Upper lobe of left lung (tissue), 4 donors: ENCODE measurements around the gene MATCAP1.

Experiments used
- EP300 ChIP-seq, 4 donors: sonication (generic); formaldehyde crosslinking; IDR thresholded peaks; one replicate each; pipeline ENCODE4 v1.5.1; 2017; ENCODE audit warnings: antibody characterized with exemption in 4 of 4, control low read depth in 2 of 4
- POLR2A ChIP-seq, 4 donors: fragments of 450-650 bp; IDR thresholded peaks; one replicate each; pipeline ENCODE4 v1.5.1; 2016 to 2017; ENCODE audit warnings: antibody characterized with exemption in 4 of 4, mild to moderate bottlenecking in 2 of 4
- POLR2AphosphoS5 ChIP-seq, 2 donors: sonication (generic); formaldehyde crosslinking; IDR thresholded peaks; one replicate each; pipeline ENCODE4 v1.5.1; 2017; ENCODE audit warnings: antibody characterized with exemption in 2 of 2
- TF ChIP-seq, protein P1 (sequence below), 6 experiments: fragments of 450-650 bp in 4 of 6; fragments of 200-600 bp in 2 of 6; sonication (generic) in 2 of 6; IDR thresholded peaks; one replicate each; pipeline ENCODE4 v1.5.1; 2016 to 2019; ENCODE audit warnings: antibody characterized with exemption in 6 of 6

DNA sequence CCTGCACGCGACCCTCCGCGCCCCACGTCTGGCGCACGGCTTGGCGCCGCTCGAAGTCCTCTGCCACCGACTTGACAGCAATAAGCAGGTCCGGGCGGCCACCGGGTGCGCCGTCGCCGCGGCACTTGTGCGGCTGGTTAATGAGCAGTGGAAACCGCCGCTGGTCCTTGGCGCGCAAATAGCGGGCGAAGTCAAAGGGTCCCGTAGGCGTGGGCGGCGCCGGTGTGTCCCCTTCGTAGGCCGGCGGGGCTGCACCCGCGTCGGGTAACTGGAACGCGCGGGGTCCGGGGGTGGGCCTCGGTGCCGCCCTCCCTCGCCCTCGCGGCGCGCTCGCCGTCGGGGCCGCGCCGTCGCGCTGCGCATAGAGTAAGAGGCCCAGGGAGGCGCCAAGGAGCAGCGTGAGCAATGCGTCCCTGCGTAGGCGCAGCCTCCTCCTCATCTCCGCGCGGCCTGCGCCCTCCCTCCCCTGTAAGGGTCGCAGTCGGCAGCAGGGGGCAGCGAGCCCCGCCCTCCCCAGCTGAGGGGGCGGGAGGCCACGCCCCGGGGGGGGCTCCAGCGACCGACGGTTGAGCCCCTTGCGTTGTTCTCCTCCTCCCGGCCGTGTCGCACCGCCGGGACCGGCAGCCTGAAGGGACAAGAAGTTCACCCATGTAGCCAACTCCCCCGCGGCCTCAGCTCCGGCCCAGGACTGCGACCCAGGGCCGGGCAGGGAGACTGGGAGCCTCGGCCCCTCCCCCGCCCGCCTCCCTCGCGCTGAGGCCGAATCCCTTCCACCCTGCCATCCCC, 33.5 kb downstream of the MATCAP1 start:
- TF ChIP-seq, protein P1, sequence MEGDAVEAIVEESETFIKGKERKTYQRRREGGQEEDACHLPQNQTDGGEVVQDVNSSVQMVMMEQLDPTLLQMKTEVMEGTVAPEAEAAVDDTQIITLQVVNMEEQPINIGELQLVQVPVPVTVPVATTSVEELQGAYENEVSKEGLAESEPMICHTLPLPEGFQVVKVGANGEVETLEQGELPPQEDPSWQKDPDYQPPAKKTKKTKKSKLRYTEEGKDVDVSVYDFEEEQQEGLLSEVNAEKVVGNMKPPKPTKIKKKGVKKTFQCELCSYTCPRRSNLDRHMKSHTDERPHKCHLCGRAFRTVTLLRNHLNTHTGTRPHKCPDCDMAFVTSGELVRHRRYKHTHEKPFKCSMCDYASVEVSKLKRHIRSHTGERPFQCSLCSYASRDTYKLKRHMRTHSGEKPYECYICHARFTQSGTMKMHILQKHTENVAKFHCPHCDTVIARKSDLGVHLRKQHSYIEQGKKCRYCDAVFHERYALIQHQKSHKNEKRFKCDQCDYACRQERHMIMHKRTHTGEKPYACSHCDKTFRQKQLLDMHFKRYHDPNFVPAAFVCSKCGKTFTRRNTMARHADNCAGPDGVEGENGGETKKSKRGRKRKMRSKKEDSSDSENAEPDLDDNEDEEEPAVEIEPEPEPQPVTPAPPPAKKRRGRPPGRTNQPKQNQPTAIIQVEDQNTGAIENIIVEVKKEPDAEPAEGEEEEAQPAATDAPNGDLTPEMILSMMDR (IDR thresholded peaks at IDR 0.05) = peak in 2 of 6 experiments; percentile 8 to 22
- no peak for TF ChIP-seq EP300 (IDR thresholded peaks at IDR 0.05)
- TF ChIP-seq POLR2A (IDR thresholded peaks at IDR 0.05) = no peak
- TF ChIP-seq POLR2AphosphoS5 (IDR thresholded peaks at IDR 0.05) = no peak
